B cell (primary cell): ENCODE measurements around the gene APOL5.

Experiments used
- CTCF ChIP-seq: fragments of 200-600 bp; IDR thresholded peaks from one replicate; pipeline ENCODE4 v1.8.0; 2022; ENCODE audit warnings: antibody characterized with exemption, mild to moderate bottlenecking
- EZH2 ChIP-seq: IDR thresholded peaks from 2 replicates; pipeline ENCODE4 v1.6.1; 2012; ENCODE audit warnings: borderline replicate concordance, low read depth, mild to moderate bottlenecking, moderate library complexity, low read length; ENCODE audit not compliant: insufficient read depth, poor library complexity, severe bottlenecking

DNA sequence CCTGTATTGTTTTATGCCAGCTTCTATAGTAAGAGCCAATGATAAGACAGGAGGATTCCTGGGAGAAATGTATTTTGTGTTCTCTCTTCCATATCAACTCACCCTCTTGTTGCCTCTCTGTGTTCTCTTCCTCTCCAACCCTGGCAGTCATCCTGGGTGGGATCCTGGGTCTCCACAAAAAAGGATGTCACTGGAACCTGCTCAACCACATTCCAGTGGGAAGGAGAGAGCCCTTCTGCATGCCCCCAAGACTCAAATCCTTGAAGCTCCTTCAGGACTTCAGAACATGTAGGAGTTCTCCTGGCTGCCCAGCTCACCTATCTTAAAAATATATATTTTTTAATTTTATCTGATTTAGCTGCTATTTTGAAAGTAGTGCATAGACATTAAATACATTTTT lies 43.3 kb upstream of the APOL5 start:
- TF ChIP-seq CTCF, result no peak
- TF ChIP-seq EZH2, result no peak
